Measurements from ENCODE around the gene NLE1. TPM values are rescaled to one million over a fixed set of nuclear protein-coding genes. Genes with fewer than 3 reads are reported as not detected.
"Not testable (repeated sequence)": the region's sequence is repeated elsewhere in the genome, so short reads cannot be mapped to it uniquely, and the experiment has no call there.

Gene NLE1
- total RNA-seq, 1 experiment from 2014 or later = 16.8 TPM

DNA sequence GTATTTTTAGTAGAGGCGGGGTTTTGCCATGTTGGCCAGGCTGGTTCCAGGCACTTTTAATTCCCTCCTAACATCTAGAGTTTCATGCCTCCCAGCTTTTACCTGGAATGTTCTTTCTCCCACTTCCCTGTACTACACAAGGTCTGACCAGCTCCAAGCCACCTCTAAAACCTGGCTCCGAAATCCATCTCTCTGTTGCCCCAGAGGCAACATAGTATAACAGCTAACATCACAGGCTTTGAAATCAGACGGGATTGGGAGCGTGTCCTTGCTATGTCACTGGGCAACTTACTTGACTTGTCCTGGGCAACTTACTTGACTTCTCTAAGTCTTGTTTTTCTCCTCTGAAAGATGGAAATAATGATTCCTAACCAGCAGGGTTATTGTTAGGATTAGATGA lies 20.7 kb upstream of the NLE1 start:
- no peak for DNase-seq (ENCODE audit: low spot score)

DNA sequence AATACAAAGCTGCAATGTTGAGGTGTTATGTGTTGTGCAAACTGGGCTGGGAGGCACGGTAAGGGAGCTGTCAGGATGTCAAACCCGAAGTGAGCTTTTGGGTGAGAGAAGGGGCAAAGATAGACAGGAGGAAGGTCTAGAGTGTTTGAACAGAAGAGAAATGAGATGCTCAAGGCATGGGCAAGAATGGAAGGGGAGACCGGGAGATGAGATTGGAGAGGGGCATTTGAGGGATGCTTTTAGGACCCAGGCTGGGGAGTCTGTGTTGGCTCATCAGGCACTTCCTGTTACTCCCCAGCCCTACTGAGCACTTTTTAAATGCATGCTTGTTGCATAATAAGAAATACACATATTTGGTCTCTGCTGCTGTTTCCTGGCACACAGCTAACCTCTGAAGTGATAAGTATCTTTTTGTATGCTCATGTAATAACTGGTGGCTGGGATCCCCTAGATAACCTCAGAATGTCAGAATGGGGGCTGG lies 19.2 kb upstream of the NLE1 start:
- no peak for DNase-seq (ENCODE audit: low spot score)

DNA sequence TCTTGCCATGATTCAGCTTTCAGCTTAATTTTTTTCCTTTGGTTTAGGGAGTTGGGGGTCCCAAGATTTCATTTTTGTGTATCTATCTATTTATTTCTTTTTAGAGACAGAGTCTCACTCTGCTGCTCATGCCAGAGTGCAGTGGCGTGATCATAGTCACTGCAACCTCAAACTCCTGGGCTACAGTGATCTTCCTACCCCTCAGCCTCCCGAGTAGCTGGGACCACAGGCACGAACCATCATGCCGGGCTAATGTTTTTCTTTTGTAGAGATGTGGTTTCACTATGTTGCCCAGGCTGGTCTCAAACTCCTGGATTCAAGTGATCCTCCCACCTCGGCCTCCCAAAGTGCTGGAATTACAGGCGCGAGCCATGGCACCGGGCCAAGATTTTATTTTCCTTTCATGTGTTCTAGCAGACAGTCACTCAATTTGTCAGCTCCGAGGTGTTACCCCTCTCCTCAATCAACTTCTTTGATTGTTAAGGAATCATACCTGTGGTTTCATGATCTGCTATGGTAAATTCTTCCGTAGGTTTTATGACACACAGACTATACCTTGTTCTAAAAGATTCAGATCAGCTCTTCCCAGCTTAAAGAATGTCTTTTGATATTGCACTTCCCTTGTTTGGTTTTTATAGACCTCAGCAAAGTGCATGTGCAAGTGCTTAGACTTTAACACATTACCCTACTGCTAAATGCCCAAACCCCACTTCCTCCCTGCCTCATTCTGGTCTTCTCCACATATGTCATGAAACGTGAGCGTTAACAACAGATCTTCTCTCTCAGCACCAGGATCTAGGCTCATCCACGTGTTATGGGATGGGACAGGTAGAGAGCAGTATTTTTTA lies 18.5 kb upstream of the NLE1 start:
- no peak for DNase-seq (ENCODE audit: low spot score)

DNA sequence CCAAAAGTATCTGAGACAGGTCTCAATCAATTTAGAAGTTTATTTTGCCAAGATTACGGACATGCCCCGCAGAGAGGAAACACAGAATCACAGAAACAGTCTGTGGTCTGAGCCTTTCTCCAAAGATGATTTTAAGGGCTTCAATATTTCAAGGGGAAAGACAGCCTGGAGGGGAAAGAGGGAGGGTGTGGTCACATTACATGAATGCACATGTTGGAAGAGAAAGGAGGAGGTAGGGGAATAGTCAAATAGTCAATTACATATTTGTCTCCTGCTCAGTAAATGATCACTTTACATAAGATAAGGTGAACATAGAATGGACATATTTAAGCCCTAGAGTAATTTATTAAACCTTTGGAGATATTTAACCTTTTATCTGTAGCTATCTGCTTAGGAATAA lies 17.8 kb upstream of the NLE1 start:
- DNase-seq (ENCODE audit: low spot score) = no peak

DNA sequence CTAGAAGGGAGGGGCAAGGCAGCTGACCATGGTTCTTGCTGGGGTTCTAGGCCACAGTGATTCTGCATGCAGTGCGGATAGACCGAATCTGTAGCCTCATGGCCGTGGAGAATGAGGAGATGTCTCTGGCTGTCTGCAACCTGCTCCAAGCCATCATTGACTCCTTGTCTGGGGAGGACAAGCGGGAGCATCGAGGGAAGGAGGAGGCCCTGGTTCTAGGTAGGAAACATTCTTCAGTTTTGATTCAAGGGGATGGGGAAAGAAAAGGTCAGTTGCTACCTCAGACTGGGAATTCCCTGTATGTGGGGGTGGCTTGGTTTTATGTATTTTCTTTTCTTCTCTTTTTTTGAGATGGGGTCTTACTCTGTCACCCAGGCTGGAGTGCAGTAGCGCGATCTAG lies 13.1 kb upstream of the NLE1 start:
- DNase-seq (ENCODE audit: low spot score) = no peak

DNA sequence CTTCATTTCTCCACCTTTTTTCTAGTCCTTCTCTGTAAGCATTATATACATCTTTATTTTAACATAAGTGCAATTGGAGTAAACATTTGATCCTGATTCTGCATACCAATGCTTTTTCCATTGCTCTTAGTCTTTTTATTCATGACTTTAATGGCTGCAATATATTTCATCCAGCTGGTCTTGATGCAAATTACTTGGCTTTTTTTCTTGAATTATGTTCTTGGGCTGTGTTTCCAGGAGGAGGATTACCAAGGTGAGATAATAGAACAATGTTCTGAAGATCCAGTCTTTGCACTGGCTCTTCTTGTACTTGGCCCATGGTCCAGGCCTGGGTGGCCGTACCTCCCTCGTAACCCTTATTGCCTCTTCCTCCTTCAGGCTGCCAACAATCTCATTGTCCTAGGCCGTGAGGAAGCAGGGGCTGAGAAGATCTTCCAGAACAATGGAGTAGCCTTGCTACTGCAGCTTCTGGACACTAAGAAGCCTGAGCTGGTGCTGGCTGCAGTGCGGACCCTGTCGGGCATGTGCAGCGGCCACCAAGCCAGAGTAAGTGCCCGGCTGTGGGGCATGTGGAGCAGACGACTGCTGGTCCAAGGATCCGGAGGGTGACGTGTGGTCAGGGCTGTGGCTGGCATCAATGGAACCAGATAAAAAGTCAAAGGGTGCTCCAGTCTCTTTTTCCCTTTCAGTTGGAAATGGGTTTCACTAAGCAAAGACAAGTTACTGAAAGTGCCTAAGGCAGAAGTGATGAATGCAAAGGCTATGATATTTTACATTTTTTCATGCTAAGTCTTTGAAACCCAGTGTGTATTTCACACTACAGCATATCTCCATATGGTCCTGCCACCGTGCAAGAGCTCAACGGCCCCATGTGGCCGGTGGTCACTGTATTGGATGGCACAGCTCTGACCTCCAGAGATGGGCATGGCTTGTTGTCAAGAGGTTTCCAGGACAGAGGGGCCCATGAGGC lies 12.4 kb upstream of the NLE1 start:
- DNase-seq (ENCODE audit: low spot score) = no peak

DNA sequence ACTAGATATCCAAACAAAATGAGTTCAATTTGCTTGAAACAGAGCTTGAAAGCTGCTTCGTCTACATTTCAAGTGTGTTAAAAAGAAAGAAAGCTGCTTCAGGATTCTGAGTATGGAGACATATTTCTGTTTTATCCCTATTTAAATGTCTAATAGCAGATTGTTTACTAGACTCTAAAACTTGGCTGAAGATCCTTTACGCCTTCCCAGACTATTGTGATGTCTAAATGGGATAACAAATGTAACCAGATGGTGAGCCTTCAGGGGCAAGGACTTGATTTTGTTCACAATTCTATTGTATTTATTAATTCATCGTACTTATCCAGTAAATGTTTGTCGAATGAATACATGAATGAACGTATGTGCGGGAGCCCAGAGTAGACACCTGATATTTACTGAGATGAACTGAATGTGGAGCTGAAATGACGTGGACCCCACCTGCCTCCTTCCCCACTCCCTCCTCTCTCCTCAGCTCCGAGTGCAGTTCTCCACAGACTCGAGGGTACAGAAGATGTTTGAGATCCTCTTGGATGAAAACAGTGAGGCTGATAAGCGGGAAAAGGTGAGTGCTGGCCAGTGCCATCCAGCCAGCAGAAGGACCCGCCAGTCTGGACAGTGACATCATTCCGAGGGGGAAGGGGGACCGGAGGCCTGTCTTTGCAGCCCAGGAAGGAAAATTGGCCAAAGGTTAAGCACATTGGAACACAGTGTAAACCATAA lies 10.5 kb upstream of the NLE1 start:
- no peak for DNase-seq (ENCODE audit: low spot score)

DNA sequence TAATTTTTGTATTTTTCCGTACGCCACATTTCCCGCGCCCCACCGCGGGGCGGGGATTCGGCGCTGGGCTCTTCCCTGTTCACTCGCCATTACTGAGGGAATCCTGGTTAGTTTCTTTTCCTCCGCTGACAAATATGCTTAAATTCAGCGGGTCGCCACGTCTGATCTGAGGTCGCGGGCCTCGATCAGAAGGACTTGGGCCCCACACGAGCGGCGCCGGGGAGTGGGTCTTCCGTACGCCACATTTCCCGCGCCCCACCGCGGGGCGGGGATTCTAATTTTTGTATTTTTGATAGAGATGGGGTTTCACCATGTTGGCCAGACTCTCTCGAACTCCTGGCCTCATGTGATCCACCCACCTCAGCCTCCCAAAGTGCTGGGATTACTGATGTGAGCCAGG lies 9.0 kb upstream of the NLE1 start:
- DNase-seq (ENCODE audit: low spot score) = not testable (repeated sequence)

DNA sequence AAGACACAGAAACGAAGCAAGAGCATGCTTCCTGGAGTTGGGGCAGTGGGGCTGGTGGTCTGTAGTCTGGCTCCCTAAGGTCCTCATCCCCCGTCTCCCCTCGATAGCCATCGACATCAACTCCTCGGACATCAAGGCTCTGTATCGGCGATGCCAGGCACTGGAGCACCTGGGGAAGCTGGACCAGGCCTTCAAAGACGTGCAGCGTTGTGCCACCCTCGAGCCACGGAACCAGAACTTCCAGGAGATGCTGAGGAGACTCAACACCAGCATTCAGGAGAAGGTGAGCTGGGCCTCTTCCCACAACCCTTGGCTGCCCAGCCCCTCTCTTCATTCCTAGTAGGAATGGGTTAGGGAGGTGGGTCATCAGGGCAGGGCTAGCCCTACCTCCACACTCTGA lies 7.8 kb upstream of the NLE1 start:
- no peak for DNase-seq (ENCODE audit: low spot score)

DNA sequence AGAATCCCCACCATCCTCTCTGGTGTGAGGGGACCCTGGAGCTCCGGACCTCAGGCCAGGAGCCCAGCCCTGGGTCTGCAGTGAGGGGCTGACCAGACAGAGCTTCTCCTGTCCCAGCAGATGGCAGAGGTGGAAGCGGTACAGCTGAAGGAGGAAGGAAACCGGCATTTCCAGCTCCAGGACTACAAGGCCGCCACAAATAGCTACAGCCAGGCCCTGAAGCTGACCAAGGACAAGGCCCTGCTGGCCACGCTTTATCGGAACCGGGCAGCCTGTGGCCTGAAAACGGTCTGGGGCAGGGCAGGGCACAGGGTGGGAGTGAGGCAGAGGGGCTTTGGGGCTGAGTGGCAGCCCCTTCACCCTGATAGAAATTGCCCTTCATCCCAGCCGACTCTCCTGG lies 6.0 kb upstream of the NLE1 start:
- DNase-seq (ENCODE audit: low spot score) = no peak

DNA sequence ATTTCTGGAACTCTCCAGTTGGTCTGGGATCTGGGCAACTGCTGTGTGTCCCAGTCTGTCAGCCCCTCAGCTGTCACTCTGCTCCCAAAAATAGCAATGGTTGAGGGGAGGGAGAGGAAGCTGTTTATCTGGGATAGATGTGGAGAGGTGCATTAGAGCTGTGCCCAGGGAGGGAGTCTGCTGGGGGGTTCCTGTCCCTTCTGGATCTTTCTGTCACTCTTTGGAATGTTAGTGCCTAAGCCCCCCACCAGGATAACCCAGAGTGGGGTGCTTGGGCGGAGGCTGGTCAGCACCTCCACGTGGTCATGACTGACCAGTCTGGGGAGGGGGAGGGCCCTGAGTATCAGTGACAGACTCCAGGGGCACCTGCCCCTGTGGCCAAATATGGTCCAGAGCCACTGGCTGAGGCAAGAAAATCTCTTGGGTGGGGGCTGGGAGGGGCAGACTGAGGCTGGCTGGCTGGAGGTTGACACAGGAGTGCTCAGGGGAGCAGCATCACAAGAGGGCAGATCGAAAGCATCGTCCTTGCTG lies 5.3 kb upstream of the NLE1 start, which contains the start of gene UNC45B:
TSS of gene UNC45B (plus strand) at position 443 of the 531 bp plus-strand sequence. CDS start 447 bp downstream, outside the sequence.
- DNase-seq (ENCODE audit: low spot score) = no peak

DNA sequence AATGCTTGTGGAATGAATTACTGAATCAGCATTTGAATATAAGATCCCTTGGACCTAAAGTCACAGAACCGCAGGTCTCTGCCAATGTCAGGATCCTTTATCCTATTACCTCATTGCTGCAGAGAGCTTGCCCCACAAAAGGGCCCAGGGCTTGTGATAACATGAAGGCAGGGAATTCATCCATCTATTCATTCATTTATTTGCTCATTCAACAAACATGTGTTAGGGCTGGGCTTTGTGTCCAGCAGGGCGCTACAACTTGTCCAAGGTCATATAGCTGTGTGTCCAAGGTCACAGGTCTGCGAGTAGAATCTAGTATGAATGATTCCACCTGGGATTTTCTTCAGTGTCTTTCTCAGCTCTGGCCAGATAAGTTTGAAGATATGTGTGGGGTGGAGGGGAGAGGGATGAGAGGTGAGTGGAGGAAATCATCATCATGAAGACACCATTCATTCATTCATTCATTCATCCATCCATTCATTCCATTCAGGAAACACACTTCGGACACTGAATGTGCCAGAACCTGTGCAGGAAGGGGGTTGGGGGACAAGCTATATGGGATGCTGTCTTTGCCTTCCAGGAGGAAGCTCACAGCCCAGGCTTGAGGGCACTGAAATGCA lies 4.2 kb upstream of the NLE1 start:
- DNase-seq (ENCODE audit: low spot score) = no peak

DNA sequence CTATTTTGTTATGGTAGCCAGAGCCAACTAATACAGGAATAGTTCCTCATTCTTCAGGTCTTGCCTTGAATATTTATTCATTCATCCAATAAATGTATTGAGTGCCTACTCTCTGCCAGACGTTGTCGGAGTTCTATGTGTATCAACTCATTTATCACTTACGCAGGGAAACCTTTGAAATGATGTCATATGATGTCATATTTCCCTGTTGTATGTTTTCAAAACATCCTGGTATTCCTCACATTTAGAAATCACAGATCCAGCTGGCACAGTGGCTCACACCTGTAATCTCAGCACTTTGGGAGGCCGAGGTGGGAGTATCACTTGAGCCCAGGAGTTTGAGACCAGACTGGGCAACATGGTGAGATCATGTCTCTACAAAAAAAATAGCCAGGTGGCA lies 2.7 kb upstream of the NLE1 start:
- DNase-seq (ENCODE audit: low spot score) = no peak

DNA sequence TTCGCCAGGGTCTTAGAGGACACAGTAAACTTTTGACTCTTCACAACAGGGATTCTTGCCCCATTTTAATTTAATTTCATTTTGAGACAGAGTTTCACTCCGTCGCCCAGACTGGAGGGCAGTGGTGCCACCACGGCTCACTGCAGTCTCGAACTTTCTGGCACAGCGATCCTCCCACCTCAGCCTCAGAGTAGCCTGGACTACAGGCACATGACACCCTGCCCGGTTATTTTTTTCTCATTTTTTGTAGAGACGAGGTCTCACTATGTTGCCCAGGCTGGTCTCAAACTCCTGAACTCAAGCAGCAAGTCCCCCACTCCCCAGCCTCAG lies 329 bp upstream of the NLE1 start:
- DNase-seq (ENCODE audit: low spot score) = no peak

DNA sequence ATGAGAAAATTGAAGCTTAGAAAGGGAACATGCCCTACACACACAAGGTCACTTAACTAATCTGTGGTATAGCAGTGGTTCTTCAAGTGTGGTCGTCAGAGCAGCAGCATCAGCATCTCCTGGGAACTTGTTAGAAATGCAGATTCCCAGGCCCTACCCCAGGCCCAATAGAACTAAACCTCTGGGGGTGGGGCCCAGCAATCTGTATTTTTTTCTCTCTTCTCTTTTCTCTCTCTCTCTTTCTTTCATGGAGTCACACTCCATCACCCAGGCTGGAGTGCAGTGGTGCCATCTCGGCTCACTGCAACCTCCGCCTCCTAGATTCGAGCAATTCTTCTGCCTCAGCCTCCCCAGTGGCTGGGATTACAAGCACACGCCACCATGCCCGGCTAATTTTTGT lies 3.9 kb downstream of the NLE1 start:
- no peak for DNase-seq (ENCODE audit: low spot score)

DNA sequence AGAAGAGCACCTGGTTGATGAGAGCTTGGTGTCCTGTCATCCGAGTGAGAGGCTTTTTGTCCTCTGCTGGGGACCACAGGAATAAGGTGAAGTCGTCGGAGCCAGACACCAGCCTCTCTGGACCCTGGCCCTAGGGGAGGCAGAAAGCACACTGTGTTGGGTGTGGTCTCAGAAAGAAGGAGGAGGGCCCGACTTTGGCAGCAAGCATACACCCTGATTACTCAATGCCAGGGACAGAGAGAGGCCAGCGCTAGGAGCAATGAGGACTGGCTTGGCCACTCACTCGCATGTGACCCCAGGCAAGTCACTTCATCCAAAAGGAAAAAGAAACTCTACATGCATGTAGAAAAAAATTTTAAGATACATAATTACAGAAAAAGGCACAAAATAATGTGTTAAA lies 6.8 kb downstream of the NLE1 start:
- DNase-seq (ENCODE audit: low spot score) = no peak

DNA sequence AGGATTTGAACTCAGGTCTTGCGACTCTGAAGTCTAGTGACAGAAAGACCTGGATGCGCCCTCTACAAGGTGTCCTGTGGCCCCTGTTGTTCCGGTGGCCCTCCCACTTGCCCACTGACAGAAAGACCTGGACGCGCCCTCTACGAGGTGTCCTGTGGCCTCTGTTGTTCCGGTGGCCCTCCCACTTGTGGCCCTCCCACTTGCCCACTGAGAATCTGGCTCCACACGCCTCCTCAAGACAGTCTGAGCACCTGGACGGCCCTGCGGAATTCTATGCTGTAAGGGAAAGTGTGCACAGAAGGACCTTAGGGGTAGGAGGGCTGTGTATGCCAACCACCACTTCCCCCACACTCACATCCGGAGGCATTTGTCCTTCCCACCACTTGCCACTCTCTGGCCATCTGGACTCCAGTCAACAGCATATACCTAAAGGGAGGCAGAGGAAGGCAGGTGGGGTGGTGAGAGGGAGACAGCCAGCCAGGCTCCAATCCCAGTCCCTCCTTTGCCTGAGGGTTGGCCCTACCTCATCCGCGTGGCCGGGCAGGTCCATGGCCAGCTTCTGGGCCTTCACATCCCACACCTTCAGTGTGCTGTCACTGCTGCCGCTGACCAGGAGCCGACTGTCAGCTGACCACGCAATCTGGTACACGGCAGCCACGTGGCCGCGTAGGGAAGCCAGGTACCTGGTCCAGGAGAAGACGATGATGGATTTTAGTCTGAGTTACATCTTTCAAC lies 9.1 kb downstream of the NLE1 start:
- no peak for DNase-seq (ENCODE audit: low spot score)

DNA sequence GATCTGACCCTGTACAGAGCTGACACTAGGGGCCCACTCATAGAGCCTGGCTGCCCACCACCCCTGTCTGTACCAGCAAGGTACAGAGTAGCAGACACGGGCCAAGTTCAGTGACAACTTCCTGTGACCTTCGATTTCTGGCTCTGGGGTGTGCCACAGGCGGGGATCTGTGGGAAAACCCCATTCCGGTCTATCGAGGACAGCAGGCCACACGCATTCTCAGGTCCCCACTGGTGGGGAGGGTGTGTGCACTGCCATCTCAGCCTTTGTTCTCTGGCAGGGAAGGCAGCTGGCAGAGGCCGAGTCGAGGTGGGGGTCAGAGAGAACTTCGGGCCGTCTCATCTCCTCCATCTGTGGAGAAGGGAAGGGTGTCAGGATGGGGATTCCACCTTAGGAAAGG lies 10.0 kb downstream of the NLE1 start:
- DNase-seq (ENCODE audit: low spot score) = no peak

DNA sequence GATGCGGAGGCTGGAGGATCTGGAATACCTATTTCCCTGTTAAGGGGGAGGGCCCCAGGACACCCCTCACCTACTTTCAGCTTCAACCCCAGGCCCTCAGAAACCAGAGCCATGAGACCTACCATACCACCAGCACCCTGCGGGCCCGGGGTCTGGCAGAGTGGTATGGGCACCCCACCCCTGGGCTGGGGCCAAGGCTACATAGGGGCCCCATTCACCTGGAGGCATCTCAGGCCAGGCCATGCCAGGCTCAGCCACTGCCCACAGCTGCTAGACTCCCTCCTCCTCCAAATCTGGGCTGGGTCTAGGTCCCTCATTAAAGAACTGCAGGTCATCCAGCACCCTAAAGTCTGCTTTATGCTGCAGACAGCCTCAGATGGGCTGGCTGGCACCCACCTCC lies 11.7 kb downstream of the NLE1 start:
- no peak for DNase-seq (ENCODE audit: low spot score)

DNA sequence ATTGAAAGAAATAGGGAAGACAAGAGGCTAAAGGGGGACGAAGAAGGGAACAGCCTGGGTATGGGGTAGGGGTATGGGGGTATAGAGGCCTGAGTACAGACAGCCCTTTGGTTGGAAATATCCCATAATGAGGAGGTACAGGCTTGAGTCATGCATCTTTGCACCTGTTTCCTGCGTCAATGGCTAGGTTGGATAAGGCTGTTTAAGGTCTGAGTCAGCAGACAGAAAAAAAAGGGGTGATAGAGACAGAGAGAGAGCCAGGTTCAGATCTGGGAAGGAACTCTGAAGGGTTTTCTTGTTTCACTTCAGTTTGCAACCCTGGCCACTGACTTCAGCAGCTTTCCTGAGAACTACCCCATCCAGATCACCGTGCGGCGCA lies 12.1 kb downstream of the NLE1 start:
- peak; percentile 22 for DNase-seq (ENCODE audit: low spot score)

Measured in A172 (cell line).